Spleen (tissue), 13 donors: ENCODE measurements around the gene C6orf118. TPM values are rescaled to one million over a fixed set of nuclear protein-coding genes. Genes with fewer than 3 reads are reported as not detected.

ENCODE experiments used
- DNase-seq: peaks from one replicate; pipeline ENCODE4 v3.0.0-alpha.2; 2020
- H3K27ac ChIP-seq, 8 donors: fragments of 200-600 bp; sonication (generic) in 7 of 8; 1 replicate in 4 of 8; 2 replicates in 4 of 8; pipeline versions ENCODE4 v1.5.0 to v1.8.0; 2016 to 2021; ENCODE audit warnings: inconsistent platforms in 4 of 8, mild to moderate bottlenecking in 4 of 8, moderate library complexity in 1 of 8
- H3K27me3 ChIP-seq, 7 donors: fragments of 200-600 bp; sonication (generic) in 6 of 7; replicated peaks in 1 of 7; 1 replicate in 4 of 7; 2 replicates in 3 of 7; pipeline versions ENCODE4 v1.5.0 to v1.8.0; 2016 to 2021; ENCODE audit warnings: inconsistent platforms in 3 of 7, mild to moderate bottlenecking in 1 of 7
- H3K36me3 ChIP-seq, 6 donors: fragments of 200-600 bp; sonication (generic) in 5 of 6; 1 replicate in 4 of 6; 2 replicates in 2 of 6; pipeline versions ENCODE4 v1.5.0 to v1.8.0; 2016 to 2021; ENCODE audit warnings: inconsistent platforms in 2 of 6
- H3K4me1 ChIP-seq, 6 donors: fragments of 200-600 bp; sonication (generic) in 5 of 6; 1 replicate in 3 of 6; 2 replicates in 3 of 6; pipeline versions ENCODE4 v1.5.0 to v1.8.0; 2016 to 2021; ENCODE audit warnings: inconsistent platforms in 3 of 6
- H3K4me3 ChIP-seq, 8 donors: fragments of 200-600 bp; sonication (generic) in 7 of 8; 1 replicate in 4 of 8; 2 replicates in 4 of 8; pipeline versions ENCODE4 v1.5.0 to v1.8.0; 2016 to 2021; ENCODE audit warnings: inconsistent platforms in 4 of 8, mild to moderate bottlenecking in 4 of 8, moderate library complexity in 2 of 8
- H3K9me3 ChIP-seq, 8 donors: fragments of 200-600 bp; sonication (generic) in 7 of 8; 1 replicate in 4 of 8; 2 replicates in 4 of 8; pipeline versions ENCODE4 v1.5.0 to v1.8.0; 2016 to 2021; ENCODE audit warnings: inconsistent platforms in 4 of 8
- POLR2A ChIP-seq, 3 donors: fragments of 450-650 bp; IDR thresholded peaks; one replicate each; pipeline ENCODE4 v1.5.1; 2017; ENCODE audit warnings: antibody characterized with exemption in 3 of 3, mild to moderate bottlenecking in 1 of 3
- POLR2AphosphoS5 ChIP-seq, 3 donors: sonication (generic); formaldehyde crosslinking; IDR thresholded peaks; one replicate each; pipeline ENCODE4 v1.5.1; 2017; ENCODE audit warnings: antibody characterized with exemption in 3 of 3
- WGBS, 5 donors: extraction: QIAGEN DNeasy Blood & Tissue Kit in 3 of 5; methylation state at CpG; one replicate each; pipeline versions ENCODE4 v1.1.5 to v1.1.7; 2013 to 2018; 5-methylcytosine and 5-hydroxymethylcytosine counted together
- intact Hi-C: fragments of 100-400 bp; cut with DNase I; formaldehyde crosslinking; loops from one replicate; pipeline ENCODE4 v1.15.0; 2023; ENCODE audit warnings: low total_unique reads
- long read RNA-seq, 2 donors: transcript quantifications; one replicate each; lab custom pipeline, GENCODE V29; 2026
- polyA plus RNA-seq, 3 donors: library from polyadenylated mRNA; stranded (reverse); fragments of 200-250 nt; gene quantifications; one replicate each; pipeline ENCODE4 v1.2.1, GENCODE V29; 2013
- total RNA-seq, 7 donors: library from RNA; depleted of rRNA in 3 of 7; stranded (reverse); fragments of >200 nt in 3 of 7; fragmentation: NEBNext Ultra II Directional in 4 of 7; extraction: Animal tissue kit (Norgen Biotek cat#: 25700) in 4 of 7; gene quantifications; one replicate each; pipeline versions ENCODE4 v1.1.0 to v1.2.1, GENCODE V29; 2016 to 2021
- TF ChIP-seq, protein P1 (sequence below), 11 experiments: fragments of 200-600 bp in 7 of 11; fragments of 450-650 bp in 4 of 11; sonication (generic) in 4 of 11; IDR thresholded peaks in 8 of 11; conservative IDR thresholded peaks in 3 of 11; 1 replicate in 7 of 11; 2 replicates in 4 of 11; pipeline versions ENCODE4 v1.4.0 to v1.8.0; 2016 to 2021; ENCODE audit warnings: antibody characterized with exemption in 11 of 11, inconsistent platforms in 4 of 11, mild to moderate bottlenecking in 1 of 11
- donor health status: healthy with polysubstance abuse.
- donor health status: DM: no; HTN: no; CAD: no; lungs with moderate emphysema.
- donor health status: DM: no; HTN: no; CAD: no.
- donor health status: Bipolar disorder and iron deficiency.
- donor health status: healthy.
- donor health status: DM: no; HTN: no; CAD: no.
- donor health status: DM: yes; HTN: yes; CAD: no.

Gene C6orf118
- not detected for total RNA-seq
- not detected for polyA plus RNA-seq
- long read RNA-seq, donor 1: 0 reads
- long read RNA-seq, donor 2: 0 reads

GRCh38 chr6:165308926-165309731 lies at the start of gene C6orf118:
Gene C6orf118, minus strand, starts transcription at chr6:165309605. Its CDS starts 19 bp downstream, at chr6:165309586.
- H3K4me1 ChIP-seq: peaks cover 0 to 11% (median 2%) of the 10 kb centered on the region in 6 donors
- intact Hi-C loops: no loop called here
- no peaks in the 10 kb centered on the region for H3K36me3 ChIP-seq
- H3K27ac ChIP-seq: no peak within 1 kb of the TSS
- peaks cover 0 to 6% (median 0%) of the 10 kb centered on the region in 7 donors for H3K27me3 ChIP-seq
- WGBS, 5 donors: 8 to 12% (median 11%) methylated on average over 30 to 35 of the region's 35 CpGs
- no peaks in the 10 kb centered on the region for H3K9me3 ChIP-seq
- DNase-seq: no peak
- H3K4me3 ChIP-seq: peak within 1 kb of the TSS in 7 of 8 donors; percentile 2 to 58 (median 27)
- TF ChIP-seq, protein P1, sequence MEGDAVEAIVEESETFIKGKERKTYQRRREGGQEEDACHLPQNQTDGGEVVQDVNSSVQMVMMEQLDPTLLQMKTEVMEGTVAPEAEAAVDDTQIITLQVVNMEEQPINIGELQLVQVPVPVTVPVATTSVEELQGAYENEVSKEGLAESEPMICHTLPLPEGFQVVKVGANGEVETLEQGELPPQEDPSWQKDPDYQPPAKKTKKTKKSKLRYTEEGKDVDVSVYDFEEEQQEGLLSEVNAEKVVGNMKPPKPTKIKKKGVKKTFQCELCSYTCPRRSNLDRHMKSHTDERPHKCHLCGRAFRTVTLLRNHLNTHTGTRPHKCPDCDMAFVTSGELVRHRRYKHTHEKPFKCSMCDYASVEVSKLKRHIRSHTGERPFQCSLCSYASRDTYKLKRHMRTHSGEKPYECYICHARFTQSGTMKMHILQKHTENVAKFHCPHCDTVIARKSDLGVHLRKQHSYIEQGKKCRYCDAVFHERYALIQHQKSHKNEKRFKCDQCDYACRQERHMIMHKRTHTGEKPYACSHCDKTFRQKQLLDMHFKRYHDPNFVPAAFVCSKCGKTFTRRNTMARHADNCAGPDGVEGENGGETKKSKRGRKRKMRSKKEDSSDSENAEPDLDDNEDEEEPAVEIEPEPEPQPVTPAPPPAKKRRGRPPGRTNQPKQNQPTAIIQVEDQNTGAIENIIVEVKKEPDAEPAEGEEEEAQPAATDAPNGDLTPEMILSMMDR (IDR thresholded peaks at IDR 0.05 in 8 of 11, conservative IDR thresholded peaks at IDR 0.05 in 3 of 11): no peak
- TF ChIP-seq POLR2AphosphoS5 (IDR thresholded peaks at IDR 0.05) (no peak), POLR2A (IDR thresholded peaks at IDR 0.05) (no peak)

DNA sequence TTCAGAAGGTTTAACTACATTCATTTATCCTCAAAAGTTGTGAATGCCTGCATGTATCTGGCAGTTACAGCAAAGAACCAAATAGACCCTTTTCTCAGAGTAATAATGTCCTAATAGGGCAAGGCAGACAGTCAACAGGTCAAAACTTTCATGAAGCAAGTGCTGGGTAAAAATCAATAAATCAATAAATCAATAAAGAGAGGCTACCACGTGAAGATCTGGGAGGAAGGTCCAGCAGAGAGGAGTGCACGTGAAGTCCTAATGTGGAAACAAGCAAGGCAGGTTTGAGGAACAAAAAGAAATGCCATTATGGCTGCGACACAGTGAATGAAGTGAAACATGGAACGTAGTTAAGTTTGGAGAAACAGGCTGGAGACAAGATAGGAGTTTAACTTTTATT lies 36.3 kb upstream of the C6orf118 start:
- Histone ChIP-seq H3K27ac (no peak overlapping the region), H3K4me3 (no peak overlapping the region), H3K36me3 (peaks cover 0 to 8% (median 0%) of the 10 kb centered on the region in 6 donors), H3K9me3 (peaks cover 0 to 23% (median 15%) of the 10 kb centered on the region in 8 donors), H3K4me1 (no peaks in the 10 kb centered on the region), H3K27me3 (no peaks in the 10 kb centered on the region)
- no peak for DNase-seq
- 70 to 83% (median 78%) methylated on average over 4 of the region's 4 CpGs for WGBS, 5 donors
- no peak for TF ChIP-seq POLR2AphosphoS5 (IDR thresholded peaks at IDR 0.05)
- no peak for TF ChIP-seq POLR2A (IDR thresholded peaks at IDR 0.05)
- TF ChIP-seq, protein P1 (IDR thresholded peaks at IDR 0.05 in 8 of 11, conservative IDR thresholded peaks at IDR 0.05 in 3 of 11): no peak
- intact Hi-C loops: no loop called here

DNA sequence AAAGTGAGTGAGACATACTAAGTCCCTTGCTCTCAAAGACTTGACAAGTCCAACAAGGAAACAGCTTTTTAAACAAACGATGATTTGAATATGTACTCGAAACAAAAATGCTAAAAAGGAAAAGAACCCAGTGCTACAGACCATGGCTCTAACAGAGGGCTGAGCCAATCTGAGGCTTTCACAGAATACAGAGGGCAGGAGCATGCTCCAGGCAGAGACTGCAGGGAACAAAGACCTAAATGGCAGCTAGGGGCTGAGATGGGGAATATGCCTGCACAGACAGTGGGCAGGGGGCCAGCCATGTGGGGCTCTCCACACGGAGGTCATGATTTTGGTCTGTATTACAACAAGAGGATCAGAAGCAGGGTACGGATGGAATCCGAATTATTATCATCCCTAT lies 31.1 kb upstream of the C6orf118 start:
- Histone ChIP-seq H3K36me3 (peaks cover 0 to 3% (median 0%) of the 10 kb centered on the region in 6 donors), H3K4me1 (no peaks in the 10 kb centered on the region), H3K27me3 (no peaks in the 10 kb centered on the region), H3K27ac (no peak overlapping the region), H3K9me3 (peaks cover 0 to 5% (median 0%) of the 10 kb centered on the region in 8 donors), H3K4me3 (no peak overlapping the region)
- TF ChIP-seq, protein P1 (IDR thresholded peaks at IDR 0.05 in 8 of 11, conservative IDR thresholded peaks at IDR 0.05 in 3 of 11): no peak
- no peak for TF ChIP-seq POLR2A (IDR thresholded peaks at IDR 0.05)
- intact Hi-C loops: no loop called here
- no peak for DNase-seq
- WGBS, 5 donors: 77 to 85% (median 82%) methylated on average over 5 of the region's 5 CpGs

- Histone ChIP-seq H3K4me3 (no peak overlapping the region), H3K27me3 (no peaks in the 10 kb centered on the region), H3K36me3 (no peaks in the 10 kb centered on the region), H3K27ac (no peak overlapping the region), H3K9me3 (peaks cover 0 to 38% (median 19%) of the 10 kb centered on the region in 8 donors), H3K4me1 (no peaks in the 10 kb centered on the region)
- TF ChIP-seq POLR2AphosphoS5 (IDR thresholded peaks at IDR 0.05) (no peak), POLR2A (IDR thresholded peaks at IDR 0.05) (no peak)
- TF ChIP-seq, protein P1 (IDR thresholded peaks at IDR 0.05 in 8 of 11, conservative IDR thresholded peaks at IDR 0.05 in 3 of 11): no peak
- intact Hi-C loops: no loop called here
- WGBS, 5 donors: 83 to 93% (median 88%) methylated on average over 7 of the region's 7 CpGs
- DNase-seq: no peak
These were observed 16.2 kb upstream of the C6orf118 start for GRCh38 chr6:165325609-165326008.
